OCI-LY7 (cell line): ENCODE measurements around the gene EPB41L2. TPM values are rescaled to one million over a fixed set of nuclear protein-coding genes. Genes with fewer than 3 reads are reported as not detected.
"Not testable (repeated sequence)": the region's sequence is repeated elsewhere in the genome, so short reads cannot be mapped to it uniquely, and the experiment has no call there.

Source experiments
- BruUV-seq: library from RNA; stranded (reverse); fragments of 400-500 nt; replicated peaks from 2 replicates; lab custom pipeline; 2021; lab: Mats Ljungman, UMichigan
- CTCF ChIA-PET: fragments of 300-600 bp; sonication (Branson Sonifier 250); formaldehyde crosslinking; loops from one replicate; lab custom pipeline; 2022; ENCODE audit warnings: antibody characterized with exemption; ENCODE audit not compliant: unreplicated experiment; lab: Charles Lee
- POLR2A ChIA-PET: fragments of 300-600 bp; sonication (Branson Sonifier 250); formaldehyde crosslinking; loops from one replicate; lab custom pipeline; 2022; ENCODE audit warnings: antibody characterized with exemption; lab: Charles Lee
- DNase-seq: peaks from one replicate; pipeline ENCODE4 v3.0.0-alpha.2; 2015; ENCODE audit warnings: low spot score
- H2AFZ ChIP-seq: fragments of 200-600 bp; sonication (generic), shearing (Covaris generic); 2 replicates; pipeline ENCODE4 v1.6.1; 2014; ENCODE audit warnings: mild to moderate bottlenecking, antibody characterized with exemption, low read length, moderate library complexity
- H3K27ac ChIP-seq: fragments of 200-600 bp; sonication (generic); 2 replicates; pipeline ENCODE4 v1.5.1; 2014; ENCODE audit warnings: mixed run types, low read depth, mild to moderate bottlenecking, moderate library complexity, low read length, inconsistent platforms; ENCODE audit not compliant: poor library complexity, severe bottlenecking
- H3K36me3 ChIP-seq: fragments of 200-600 bp; sonication (generic); 2 replicates; pipeline ENCODE4 v1.6.1; 2014; ENCODE audit warnings: mild to moderate bottlenecking, antibody characterized with exemption, low read length, moderate library complexity, mixed read lengths; ENCODE audit not compliant: insufficient read depth
- H3K4me1 ChIP-seq: fragments of 200-600 bp; sonication (generic); 2 replicates; pipeline ENCODE4 v1.5.1; 2014; ENCODE audit warnings: mild to moderate bottlenecking, low read length; ENCODE audit not compliant: insufficient read depth, poor library complexity, severe bottlenecking
- H3K4me2 ChIP-seq: fragments of 200-600 bp; sonication (generic); 2 replicates; pipeline ENCODE4 v1.6.1; 2014; ENCODE audit warnings: mild to moderate bottlenecking, low read length
- H3K4me3 ChIP-seq: fragments of 200-600 bp; sonication (generic); 2 replicates; pipeline ENCODE4 v1.5.1; 2014; ENCODE audit warnings: mild to moderate bottlenecking, low read depth, low read length; ENCODE audit not compliant: poor library complexity, severe bottlenecking
- H3K79me2 ChIP-seq: fragments of 200-600 bp; sonication (generic); 2 replicates; pipeline ENCODE4 v1.6.1; 2016; ENCODE audit warnings: low read depth, mild to moderate bottlenecking, low read length, moderate library complexity, mixed read lengths; ENCODE audit not compliant: insufficient read depth
- H3K9me2 ChIP-seq: fragments of 200-600 bp; sonication (generic); 2 replicates; pipeline ENCODE4 v1.6.1; 2016; ENCODE audit warnings: mild to moderate bottlenecking, low read length, mixed read lengths; ENCODE audit not compliant: insufficient read depth
- H3K9me3 ChIP-seq: fragments of 200-600 bp; sonication (generic); 2 replicates; pipeline ENCODE4 v1.6.1; 2014; ENCODE audit warnings: mild to moderate bottlenecking, mixed run types, low read length, mixed read lengths
- H4K20me1 ChIP-seq: fragments of 200-600 bp; sonication (generic); 2 replicates; pipeline ENCODE4 v1.6.1; 2014; ENCODE audit warnings: mild to moderate bottlenecking, antibody characterized with exemption, low read length, moderate library complexity, mixed read lengths; ENCODE audit not compliant: insufficient read depth
- CTCF ChIP-seq: fragments of 200-600 bp; sonication (generic); conservative IDR thresholded peaks from 2 replicates; pipeline ENCODE4 v1.5.1; 2014; ENCODE audit warnings: mild to moderate bottlenecking, antibody characterized with exemption, low read length, moderate library complexity, mixed read lengths
- EZH2phosphoT487 ChIP-seq: fragments of 200-600 bp; sonication (generic); IDR thresholded peaks from 2 replicates; pipeline ENCODE4 v1.6.1; 2018; ENCODE audit warnings: low read depth, borderline replicate concordance, mild to moderate bottlenecking, mixed run types, antibody characterized with exemption, low read length, moderate library complexity, mixed read lengths
- intact Hi-C: fragments of 100-400 bp; cut with micrococcal nuclease; formaldehyde crosslinking; loops from one replicate; pipeline ENCODE4 v1.10.0; 2022; ENCODE audit not compliant: unreplicated experiment
- total RNA-seq, 2 experiments: library from RNA; depleted of rRNA in 1 of 2; stranded (reverse); fragments of >200 nt in 1 of 2; shearing (Covaris generic) in 1 of 2; gene quantifications; 2 replicates each; pipeline ENCODE4 v1.2.3, GENCODE V29; 2014 to 2022

Gene EPB41L2
- total RNA-seq, 2 experiments from 2014 or later, result 36.7 to 138 TPM

DNA sequence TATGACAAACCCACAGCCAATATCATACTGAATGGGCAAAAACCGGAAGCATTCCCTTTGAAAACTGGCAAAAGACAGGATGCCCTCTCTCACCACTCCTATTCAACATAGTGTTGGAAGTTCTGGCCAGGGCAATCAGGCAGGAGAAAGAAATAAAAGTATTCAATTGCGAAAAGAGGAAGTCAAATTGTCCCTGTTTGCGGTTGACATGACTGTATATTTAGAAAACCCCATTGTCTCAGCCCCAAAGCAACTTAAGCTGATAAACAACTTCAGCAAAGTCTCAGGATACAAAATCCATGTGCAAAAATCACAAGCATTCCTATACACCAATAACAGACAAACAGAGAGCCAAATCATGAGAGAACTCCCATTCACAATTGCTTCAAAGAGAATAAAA, 27.3 kb upstream of the EPB41L2 start:
- H3K36me3 ChIP-seq, H4K20me1 ChIP-seq, H3K4me3 ChIP-seq, intact Hi-C loops, H3K4me1 ChIP-seq, H3K9me3 ChIP-seq, H3K4me2 ChIP-seq, H3K9me2 ChIP-seq, H2AFZ ChIP-seq, H3K79me2 ChIP-seq, CTCF ChIA-PET, H3K27ac ChIP-seq, DNase-seq, BruUV-seq: not testable (repeated sequence)
- POLR2A ChIA-PET, result interaction anchor here (0.6 kb wide), 1 partner anchor 26 kb away, joined by 4 read pairs; no protein-coding TSS in a partner anchor

- no peak overlapping the region for H3K27ac ChIP-seq
- no peak overlapping the region for H3K4me3 ChIP-seq
- no peaks in the 10 kb centered on the region for H3K9me3 ChIP-seq
- no peaks in the 10 kb centered on the region for H3K9me2 ChIP-seq
- H3K36me3 ChIP-seq, result no peaks in the 10 kb centered on the region
- no peak for TF ChIP-seq EZH2phosphoT487
- peak; percentile 54; the same call in 1 of the 2 replicates for TF ChIP-seq CTCF
- POLR2A ChIA-PET, result interaction anchor here (1.1 to 2.4 kb wide), 3 partner anchors 13 to 90 kb away, joined by 3 to 6 read pairs (median 4); no protein-coding TSS in a partner anchor
- H3K4me1 ChIP-seq, result no peaks in the 10 kb centered on the region
- CTCF ChIA-PET, result interaction anchor here (0.5 kb wide), 1 partner anchor 19 kb away, joined by 3 read pairs; no protein-coding TSS in a partner anchor
- peak; percentile 11 for DNase-seq
- H3K79me2 ChIP-seq, result no peaks in the 10 kb centered on the region
- no peak overlapping the region for H2AFZ ChIP-seq
- H4K20me1 ChIP-seq, result no peaks in the 10 kb centered on the region
- no TSS peak for BruUV-seq
- intact Hi-C loops, result no loop called here
- H3K4me2 ChIP-seq, result no peak overlapping the region
These were observed 21.9 kb upstream of the EPB41L2 start for GRCh38 chr6:131084982-131085381.

DNA sequence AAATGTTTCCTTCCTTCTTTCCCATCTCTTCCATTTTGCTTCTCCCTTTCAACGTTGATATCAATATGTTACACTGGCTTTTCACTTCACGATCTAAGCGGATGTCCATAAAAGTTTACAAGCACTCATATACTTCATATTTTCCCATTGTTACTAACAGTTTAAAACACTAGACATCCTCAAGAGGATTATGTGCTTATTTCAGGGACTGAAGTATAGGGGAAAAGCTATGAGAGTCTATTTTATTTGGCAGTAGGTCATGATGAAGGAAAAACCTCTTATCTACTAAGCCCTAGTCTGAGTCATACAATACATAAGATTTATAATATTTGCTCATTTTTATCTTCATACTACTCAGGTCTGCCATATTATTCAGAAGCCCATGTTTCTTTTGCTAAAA, 20.6 kb upstream of the EPB41L2 start:
- DNase-seq, result no peak
- BruUV-seq, result no TSS peak
- ChIA-PET CTCF (interaction anchor here (0.6 to 0.9 kb wide), 3 partner anchors 22 to 181 kb away, joined by 3 read pairs; no protein-coding TSS in a partner anchor), POLR2A (interaction anchor here (0.7 to 2.4 kb wide), 4 partner anchors 12 to 92 kb away, joined by 3 to 6 read pairs (median 4); no protein-coding TSS in a partner anchor)
- Histone ChIP-seq H3K9me2 (no peaks in the 10 kb centered on the region), H2AFZ (no peak overlapping the region), H3K27ac (no peak overlapping the region), H3K4me3 (no peak overlapping the region), H3K9me3 (no peaks in the 10 kb centered on the region), H3K36me3 (no peaks in the 10 kb centered on the region), H3K4me1 (no peaks in the 10 kb centered on the region), H3K79me2 (no peaks in the 10 kb centered on the region), H4K20me1 (no peaks in the 10 kb centered on the region), H3K4me2 (no peak overlapping the region)
- intact Hi-C loops, result no loop called here
- TF ChIP-seq EZH2phosphoT487 (no peak), CTCF (no peak)
